LNCaP clone FGC (cell line): ENCODE results near the gene MET.

Source experiments
- DNase-seq: peaks from one replicate; pipeline ENCODE4 v3.0.0-alpha.2; 2011; ENCODE audit warnings: low read depth
- H3K4me3 ChIP-seq: 2 replicates; pipeline ENCODE4 v1.5.1; 2011; ENCODE audit warnings: mild to moderate bottlenecking, low read depth, low read length, control low read depth
- CTCF ChIP-seq: IDR thresholded peaks from 2 replicates; pipeline ENCODE4 v1.5.1; 2012; ENCODE audit warnings: mild to moderate bottlenecking; ENCODE audit not compliant: control insufficient read depth, insufficient read depth; ENCODE audit errors: extremely low read depth

Gene MET

GRCh38 chr7:116704650-116705228 lies 32.7 kb downstream of the MET start:
- no peak overlapping the region for H3K4me3 ChIP-seq
- no peak for DNase-seq
- TF ChIP-seq CTCF: no peak

GRCh38 chr7:116705419-116705818 lies 33.4 kb downstream of the MET start:
- TF ChIP-seq CTCF: no peak
- no peak for DNase-seq

GRCh38 chr7:116706668-116707126 lies 34.7 kb downstream of the MET start:
- TF ChIP-seq CTCF: no peak
- H3K4me3 ChIP-seq: no peak overlapping the region

More at GRCh38 chr7:116705419-116705818, 33.4 kb downstream of the MET start:
- no peak overlapping the region for H3K4me3 ChIP-seq

GRCh38 chr7:116707289-116707688 lies 35.3 kb downstream of the MET start:
- DNase-seq: no peak
- TF ChIP-seq CTCF: no peak
- H3K4me3 ChIP-seq: no peak overlapping the region

More at GRCh38 chr7:116706668-116707126, 34.7 kb downstream of the MET start:
- DNase-seq: no peak

- no peak for TF ChIP-seq CTCF
- no peak overlapping the region for H3K4me3 ChIP-seq
- no peak for DNase-seq
Measured at GRCh38 chr7:116708248-116708647, 36.3 kb downstream of the MET start.

GRCh38 chr7:116708861-116709260 lies 36.9 kb downstream of the MET start:
- no peak for TF ChIP-seq CTCF
- H3K4me3 ChIP-seq: no peak overlapping the region

GRCh38 chr7:116709336-116709735 lies 37.3 kb downstream of the MET start:
- no peak for DNase-seq
- TF ChIP-seq CTCF: no peak
- H3K4me3 ChIP-seq: no peak overlapping the region

More at GRCh38 chr7:116708861-116709260, 36.9 kb downstream of the MET start:
- no peak for DNase-seq
